Measurements from ENCODE around the gene CRY1. TPM values are rescaled to one million over a fixed set of nuclear protein-coding genes. Genes with fewer than 3 reads are reported as not detected.

CRY1 gene
- total and polyA plus RNA-seq, 2 of the 4 experiments (the other 2 are of a cell fraction) = 5.9 to 9.9 TPM

DNA sequence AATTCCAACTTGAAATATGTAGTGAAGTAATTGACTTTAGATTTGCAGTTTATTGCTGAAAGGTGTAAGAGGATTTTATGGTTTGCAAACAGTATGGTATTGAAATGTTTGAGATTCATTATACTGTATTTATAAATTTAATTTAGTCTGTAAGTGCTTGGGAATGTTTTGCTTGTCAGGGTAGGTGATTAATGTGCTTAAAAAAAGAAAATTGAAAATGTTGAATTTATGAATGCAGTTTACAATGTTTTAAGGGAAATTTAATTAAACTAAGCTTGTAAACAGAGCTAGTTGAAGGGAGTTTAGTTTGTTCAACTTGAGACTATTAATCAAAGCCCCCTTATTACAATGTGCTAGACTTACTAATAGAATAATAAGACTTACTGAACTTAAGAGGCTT is 18.0 kb upstream of the CRY1 start:
- no peak overlapping the region for H3K4me3 ChIP-seq (ENCODE audit: insufficient read depth, low read depth, low read length)
- H3K9me3 ChIP-seq (ENCODE audit: control insufficient read depth, insufficient read depth, low read length) = no peaks in the 10 kb centered on the region
- H3K56ac ChIP-seq (ENCODE audit: extremely low read depth, insufficient read depth, low read length) = no peak overlapping the region
- H3K4me1 ChIP-seq (ENCODE audit: control insufficient read depth, insufficient read depth, low read length) = no peaks in the 10 kb centered on the region
- H3K79me1 ChIP-seq (ENCODE audit: low read depth in 1 of 2, low read length in 2 of 2) = no peaks in the 10 kb centered on the region
- no peaks in the 10 kb centered on the region for H3K9me1 ChIP-seq (ENCODE audit: insufficient read depth, low read length)
- no peak for ATAC-seq (ENCODE audit: low read depth)
- no peak overlapping the region for H3K18ac ChIP-seq (ENCODE audit: low read depth, low read length)
- H4K8ac ChIP-seq (ENCODE audit: low read depth in 2 of 2, low read length in 2 of 2) = no peak overlapping the region
- H4K20me1 ChIP-seq (ENCODE audit: insufficient read depth, low read length) = no peaks in the 10 kb centered on the region
- DNase-seq = no peak
- H4K5ac ChIP-seq (ENCODE audit: low read depth, low read length) = no peak overlapping the region
- no peak overlapping the region for H3K23ac ChIP-seq (ENCODE audit: low read depth, low read length)
- no peak overlapping the region for H4K91ac ChIP-seq (ENCODE audit: insufficient read depth, low read depth, low read length)
- TF ChIP-seq MXI1 (IDR thresholded peaks at IDR 0.05; ENCODE audit: borderline replicate concordance, low read depth, low read length) (no peak), MAFK (IDR thresholded peaks at IDR 0.05; ENCODE audit: low read depth, low read length) (no peak), FOS (IDR thresholded peaks at IDR 0.05; ENCODE audit: low read depth, low read length) (no peak), POLR2A (IDR thresholded peaks at IDR 0.05; ENCODE audit: low read depth, low read length) (no peak), RAD21 (IDR thresholded peaks at IDR 0.05; ENCODE audit: low read length) (no peak), CEBPB (IDR thresholded peaks at IDR 0.05; ENCODE audit: low read depth, low read length) (no peak), BHLHE40 (IDR thresholded peaks at IDR 0.05; ENCODE audit: low read depth, low read length) (no peak), MAZ (IDR thresholded peaks at IDR 0.05; ENCODE audit: borderline replicate concordance, low read depth, low read length) (no peak), CHD1 (IDR thresholded peaks at IDR 0.05; ENCODE audit: low read depth, low read length) (no peak)
- TF ChIP-seq, protein P1, sequence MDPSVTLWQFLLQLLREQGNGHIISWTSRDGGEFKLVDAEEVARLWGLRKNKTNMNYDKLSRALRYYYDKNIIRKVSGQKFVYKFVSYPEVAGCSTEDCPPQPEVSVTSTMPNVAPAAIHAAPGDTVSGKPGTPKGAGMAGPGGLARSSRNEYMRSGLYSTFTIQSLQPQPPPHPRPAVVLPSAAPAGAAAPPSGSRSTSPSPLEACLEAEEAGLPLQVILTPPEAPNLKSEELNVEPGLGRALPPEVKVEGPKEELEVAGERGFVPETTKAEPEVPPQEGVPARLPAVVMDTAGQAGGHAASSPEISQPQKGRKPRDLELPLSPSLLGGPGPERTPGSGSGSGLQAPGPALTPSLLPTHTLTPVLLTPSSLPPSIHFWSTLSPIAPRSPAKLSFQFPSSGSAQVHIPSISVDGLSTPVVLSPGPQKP (IDR thresholded peaks at IDR 0.05; ENCODE audit: borderline replicate concordance, low read depth, low read length) = no peak
- TF ChIP-seq, protein P2, sequence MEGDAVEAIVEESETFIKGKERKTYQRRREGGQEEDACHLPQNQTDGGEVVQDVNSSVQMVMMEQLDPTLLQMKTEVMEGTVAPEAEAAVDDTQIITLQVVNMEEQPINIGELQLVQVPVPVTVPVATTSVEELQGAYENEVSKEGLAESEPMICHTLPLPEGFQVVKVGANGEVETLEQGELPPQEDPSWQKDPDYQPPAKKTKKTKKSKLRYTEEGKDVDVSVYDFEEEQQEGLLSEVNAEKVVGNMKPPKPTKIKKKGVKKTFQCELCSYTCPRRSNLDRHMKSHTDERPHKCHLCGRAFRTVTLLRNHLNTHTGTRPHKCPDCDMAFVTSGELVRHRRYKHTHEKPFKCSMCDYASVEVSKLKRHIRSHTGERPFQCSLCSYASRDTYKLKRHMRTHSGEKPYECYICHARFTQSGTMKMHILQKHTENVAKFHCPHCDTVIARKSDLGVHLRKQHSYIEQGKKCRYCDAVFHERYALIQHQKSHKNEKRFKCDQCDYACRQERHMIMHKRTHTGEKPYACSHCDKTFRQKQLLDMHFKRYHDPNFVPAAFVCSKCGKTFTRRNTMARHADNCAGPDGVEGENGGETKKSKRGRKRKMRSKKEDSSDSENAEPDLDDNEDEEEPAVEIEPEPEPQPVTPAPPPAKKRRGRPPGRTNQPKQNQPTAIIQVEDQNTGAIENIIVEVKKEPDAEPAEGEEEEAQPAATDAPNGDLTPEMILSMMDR (conservative IDR thresholded peaks at IDR 0.05; ENCODE audit: low read depth, low read length) = no peak
- TF ChIP-seq, protein P3, sequence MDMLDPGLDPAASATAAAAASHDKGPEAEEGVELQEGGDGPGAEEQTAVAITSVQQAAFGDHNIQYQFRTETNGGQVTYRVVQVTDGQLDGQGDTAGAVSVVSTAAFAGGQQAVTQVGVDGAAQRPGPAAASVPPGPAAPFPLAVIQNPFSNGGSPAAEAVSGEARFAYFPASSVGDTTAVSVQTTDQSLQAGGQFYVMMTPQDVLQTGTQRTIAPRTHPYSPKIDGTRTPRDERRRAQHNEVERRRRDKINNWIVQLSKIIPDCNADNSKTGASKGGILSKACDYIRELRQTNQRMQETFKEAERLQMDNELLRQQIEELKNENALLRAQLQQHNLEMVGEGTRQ (IDR thresholded peaks at IDR 0.05; ENCODE audit: low read depth, low read length) = no peak
- intact Hi-C loops (cut with micrococcal nuclease) (no loop called here), in situ Hi-C loops (cut with MboI; ENCODE audit: low sequenced_read_pairs) (no loop called here), dilution Hi-C loops (cut with HindIII; ENCODE audit: low sequenced_read_pairs, unreplicated experiment) (no loop called here)
- no peak overlapping the region for H3K4ac ChIP-seq (ENCODE audit: low read depth, low read length)
- BruUV-seq (replicated peaks) = no TSS peak
- no peak overlapping the region for H2AK5ac ChIP-seq (ENCODE audit: low read depth, low read length)
- no peak overlapping the region for H2BK5ac ChIP-seq (ENCODE audit: low read depth, low read length, poor library complexity, severe bottlenecking)
- no peak overlapping the region for H3K9ac ChIP-seq (ENCODE audit: low read depth, low read length)
- H3K36me3 ChIP-seq (ENCODE audit: control insufficient read depth, insufficient read depth, low read length) = no peaks in the 10 kb centered on the region
- H3K27me3 ChIP-seq (ENCODE audit: control insufficient read depth, insufficient read depth, low read length) = peaks cover 27% of the 10 kb centered on the region
- H2BK20ac ChIP-seq (ENCODE audit: low read depth, low read length) = no peak overlapping the region
- H2AFZ ChIP-seq (replicated peaks; ENCODE audit: low read length, poor library complexity) = no peak overlapping the region
- no peak overlapping the region for H2AK9ac ChIP-seq (replicated peaks; ENCODE audit: low read depth, low read length, poor library complexity)
- H2BK15ac ChIP-seq (ENCODE audit: low read depth, low read length) = no peak overlapping the region
- H3K4me2 ChIP-seq (ENCODE audit: low read depth, low read length) = no peak overlapping the region
- CTCF ChIA-PET = no interaction called here
- H3K14ac ChIP-seq (replicated peaks; ENCODE audit: low read depth, low read length) = no peak overlapping the region
- no peak overlapping the region for H3K27ac ChIP-seq (ENCODE audit: insufficient read depth, low read length)
- POLR2A ChIA-PET (ENCODE audit: unreplicated experiment) = interaction anchor here (1.0 kb wide), 1 partner anchor 17 kb away, joined by 3 read pairs; no protein-coding TSS in a partner anchor
- no peak overlapping the region for H2BK120ac ChIP-seq (ENCODE audit: low read depth, low read length)

Data from IMR-90 (cell line).